ENCODE data around the gene IKBKG. TPM values are rescaled to one million over a fixed set of nuclear protein-coding genes. Genes with fewer than 3 reads are reported as not detected.

IKBKG gene
- total RNA-seq, 1 donor, result 18.5 TPM

GRCh38 chrX:154505734-154506133 is 41.7 kb upstream of the IKBKG start:
- Histone ChIP-seq H4K20me1 (ENCODE audit: insufficient read depth, low read length) (no peaks in the 10 kb centered on the region), H3K79me2 (ENCODE audit: insufficient read depth, low read length) (no peaks in the 10 kb centered on the region), H3K4me1 (ENCODE audit: insufficient read depth, low read length) (no peaks in the 10 kb centered on the region), H3K4me2 (ENCODE audit: insufficient read depth, low read length) (no peak overlapping the region), H3K27ac (ENCODE audit: low read depth, low read length) (no peak overlapping the region), H3K27me3 (ENCODE audit: insufficient read depth, low read length) (no peaks in the 10 kb centered on the region), H3K4me3 (ENCODE audit: insufficient read depth, low read length) (no peak overlapping the region), H3K36me3 (ENCODE audit: insufficient read depth, low read length) (no peaks in the 10 kb centered on the region), H3K9me3 (ENCODE audit: low read depth, low read length) (no peaks in the 10 kb centered on the region), H2AFZ (ENCODE audit: low read length) (no peak overlapping the region)
- peak; percentile 90 for DNase-seq (ENCODE audit: insufficient read length, low spot score, missing footprints)
- TF ChIP-seq CTCF (IDR thresholded peaks at IDR 0.05; ENCODE audit: extremely low read depth, low read depth, low read length), result no peak

- peak; percentile 66 for DNase-seq (ENCODE audit: insufficient read length, low spot score, missing footprints)
- Histone ChIP-seq H3K9me3 (ENCODE audit: low read depth, low read length) (no peaks in the 10 kb centered on the region), H4K20me1 (ENCODE audit: insufficient read depth, low read length) (no peaks in the 10 kb centered on the region), H2AFZ (ENCODE audit: low read length) (no peak overlapping the region), H3K36me3 (ENCODE audit: insufficient read depth, low read length) (no peaks in the 10 kb centered on the region), H3K27ac (ENCODE audit: low read depth, low read length) (no peak overlapping the region), H3K4me2 (ENCODE audit: insufficient read depth, low read length) (no peak overlapping the region), H3K27me3 (ENCODE audit: insufficient read depth, low read length) (no peaks in the 10 kb centered on the region), H3K4me3 (ENCODE audit: insufficient read depth, low read length) (no peak overlapping the region), H3K79me2 (ENCODE audit: insufficient read depth, low read length) (no peaks in the 10 kb centered on the region), H3K4me1 (ENCODE audit: insufficient read depth, low read length) (no peaks in the 10 kb centered on the region)
- no peak for TF ChIP-seq CTCF (IDR thresholded peaks at IDR 0.05; ENCODE audit: extremely low read depth, low read depth, low read length)
Observed at GRCh38 chrX:154506483-154507332, 40.7 kb upstream of the IKBKG start.

GRCh38 chrX:154507673-154508383 is 39.6 kb upstream of the IKBKG start:
- no peak for TF ChIP-seq CTCF (IDR thresholded peaks at IDR 0.05; ENCODE audit: extremely low read depth, low read depth, low read length)
- no peaks in the 10 kb centered on the region for H3K9me3 ChIP-seq (ENCODE audit: low read depth, low read length)

GRCh38 chrX:154508384-154508745 is 39.1 kb upstream of the IKBKG start:
- TF ChIP-seq CTCF (IDR thresholded peaks at IDR 0.05; ENCODE audit: extremely low read depth, low read depth, low read length), result no peak
- Histone ChIP-seq H3K36me3 (ENCODE audit: insufficient read depth, low read length) (no peaks in the 10 kb centered on the region), H4K20me1 (ENCODE audit: insufficient read depth, low read length) (no peaks in the 10 kb centered on the region), H3K27me3 (ENCODE audit: insufficient read depth, low read length) (no peaks in the 10 kb centered on the region), H3K4me3 (ENCODE audit: insufficient read depth, low read length) (no peak overlapping the region), H3K79me2 (ENCODE audit: insufficient read depth, low read length) (no peaks in the 10 kb centered on the region), H3K9me3 (ENCODE audit: low read depth, low read length) (no peaks in the 10 kb centered on the region), H2AFZ (ENCODE audit: low read length) (no peak overlapping the region), H3K27ac (ENCODE audit: low read depth, low read length) (no peak overlapping the region), H3K4me1 (ENCODE audit: insufficient read depth, low read length) (no peaks in the 10 kb centered on the region), H3K4me2 (ENCODE audit: insufficient read depth, low read length) (no peak overlapping the region)
- peak; percentile 23 for DNase-seq (ENCODE audit: insufficient read length, low spot score, missing footprints)

More at GRCh38 chrX:154507673-154508383, 39.6 kb upstream of the IKBKG start:
- Histone ChIP-seq H3K4me1 (ENCODE audit: insufficient read depth, low read length) (no peaks in the 10 kb centered on the region), H4K20me1 (ENCODE audit: insufficient read depth, low read length) (no peaks in the 10 kb centered on the region), H3K4me3 (ENCODE audit: insufficient read depth, low read length) (no peak overlapping the region), H3K27me3 (ENCODE audit: insufficient read depth, low read length) (no peaks in the 10 kb centered on the region), H2AFZ (ENCODE audit: low read length) (no peak overlapping the region), H3K36me3 (ENCODE audit: insufficient read depth, low read length) (no peaks in the 10 kb centered on the region), H3K4me2 (ENCODE audit: insufficient read depth, low read length) (no peak overlapping the region), H3K79me2 (ENCODE audit: insufficient read depth, low read length) (no peaks in the 10 kb centered on the region), H3K27ac (ENCODE audit: low read depth, low read length) (no peak overlapping the region)
- DNase-seq (ENCODE audit: insufficient read length, low spot score, missing footprints), result peak; percentile 26

All from osteoblast (primary cell).